Measurements from ENCODE around the gene ARID5B.

ARID5B gene

GRCh38 chr10:61857746-61858145 lies 43.8 kb upstream of the ARID5B start:
- Histone ChIP-seq H3K36me3 (ENCODE audit: insufficient read depth, low read length) (no peaks in the 10 kb centered on the region), H3K9me3 (ENCODE audit: insufficient read depth, low read length, severe bottlenecking) (no peaks in the 10 kb centered on the region), H3K27me3 (ENCODE audit: insufficient read depth, low read length, poor library complexity) (no peaks in the 10 kb centered on the region), H3K27ac (ENCODE audit: low read length) (no peak overlapping the region), H2AFZ (ENCODE audit: low read depth, low read length) (no peak overlapping the region), H4K20me1 (ENCODE audit: insufficient read depth, low read length) (no peaks in the 10 kb centered on the region), H3K79me2 (ENCODE audit: insufficient read depth, low read length) (no peaks in the 10 kb centered on the region), H3K4me3 (ENCODE audit: low read depth in 1 of 2, low read length in 2 of 2) (no peak overlapping the region), H3K4me1 (ENCODE audit: insufficient read depth, low read length) (no peaks in the 10 kb centered on the region), H3K4me2 (ENCODE audit: insufficient read depth, low read length) (no peak overlapping the region), H3K9ac (ENCODE audit: low read depth, low read length) (no peak overlapping the region)
- no peak for ATAC-seq (ENCODE audit: insufficient read depth, low read depth)
- no peak for DNase-seq
- no peak for TF ChIP-seq EZH2 (IDR thresholded peaks at IDR 0.05; ENCODE audit: borderline replicate concordance, low read depth, low read length, severe bottlenecking)
- no peak for TF ChIP-seq CTCF (IDR thresholded peaks at IDR 0.05; ENCODE audit: borderline replicate concordance, extremely low read depth, low read length, poor library complexity, severe bottlenecking)

GRCh38 chr10:61859786-61860185 lies 41.7 kb upstream of the ARID5B start:
- ATAC-seq (ENCODE audit: insufficient read depth, low read depth) (no peak), DNase-seq (no peak)
- Histone ChIP-seq H3K9me3 (ENCODE audit: insufficient read depth, low read length, severe bottlenecking) (no peaks in the 10 kb centered on the region), H3K4me3 (ENCODE audit: low read depth in 1 of 2, low read length in 2 of 2) (no peak overlapping the region), H3K27ac (ENCODE audit: low read length) (no peak overlapping the region), H3K4me1 (ENCODE audit: insufficient read depth, low read length) (no peaks in the 10 kb centered on the region), H3K27me3 (ENCODE audit: insufficient read depth, low read length, poor library complexity) (no peaks in the 10 kb centered on the region), H4K20me1 (ENCODE audit: insufficient read depth, low read length) (no peaks in the 10 kb centered on the region), H3K36me3 (ENCODE audit: insufficient read depth, low read length) (no peaks in the 10 kb centered on the region), H2AFZ (ENCODE audit: low read depth, low read length) (no peak overlapping the region), H3K79me2 (ENCODE audit: insufficient read depth, low read length) (no peaks in the 10 kb centered on the region), H3K9ac (ENCODE audit: low read depth, low read length) (no peak overlapping the region), H3K4me2 (ENCODE audit: insufficient read depth, low read length) (no peak overlapping the region)
- TF ChIP-seq CTCF (IDR thresholded peaks at IDR 0.05; ENCODE audit: borderline replicate concordance, extremely low read depth, low read length, poor library complexity, severe bottlenecking) = no peak
- TF ChIP-seq EZH2 (IDR thresholded peaks at IDR 0.05; ENCODE audit: borderline replicate concordance, low read depth, low read length, severe bottlenecking) = no peak

- Histone ChIP-seq H2AFZ (ENCODE audit: low read depth, low read length) (no peak overlapping the region), H3K36me3 (ENCODE audit: insufficient read depth, low read length) (no peaks in the 10 kb centered on the region), H4K20me1 (ENCODE audit: insufficient read depth, low read length) (no peaks in the 10 kb centered on the region), H3K79me2 (ENCODE audit: insufficient read depth, low read length) (no peaks in the 10 kb centered on the region), H3K27me3 (ENCODE audit: insufficient read depth, low read length, poor library complexity) (no peaks in the 10 kb centered on the region), H3K9ac (ENCODE audit: low read depth, low read length) (no peak overlapping the region), H3K4me1 (ENCODE audit: insufficient read depth, low read length) (no peaks in the 10 kb centered on the region), H3K27ac (ENCODE audit: low read length) (no peak overlapping the region), H3K4me3 (ENCODE audit: low read depth in 1 of 2, low read length in 2 of 2) (no peak overlapping the region), H3K4me2 (ENCODE audit: insufficient read depth, low read length) (no peak overlapping the region), H3K9me3 (ENCODE audit: insufficient read depth, low read length, severe bottlenecking) (no peaks in the 10 kb centered on the region)
- TF ChIP-seq EZH2 (IDR thresholded peaks at IDR 0.05; ENCODE audit: borderline replicate concordance, low read depth, low read length, severe bottlenecking) (no peak), CTCF (IDR thresholded peaks at IDR 0.05; ENCODE audit: borderline replicate concordance, extremely low read depth, low read length, poor library complexity, severe bottlenecking) (no peak)
- DNase-seq (no peak), ATAC-seq (ENCODE audit: insufficient read depth, low read depth) (no peak)
These were observed 40.3 kb upstream of the ARID5B start for GRCh38 chr10:61860964-61861758.
